HL-60/S4 (cell line): Measurements from ENCODE around the gene APP.

ENCODE experiments used
- in situ Hi-C: fragments of 300-500 bp; cut with MboI; formaldehyde crosslinking; loops from 2 replicates; pipeline ENCODE4 v1.14.3; 2022; ENCODE audit warnings: low sequenced_read_pairs

APP gene

GRCh38 chr21:26070121-26070520 is 100.4 kb downstream of the APP start:
- in situ Hi-C loops, result no loop called here

GRCh38 chr21:26068776-26069175 is 101.8 kb downstream of the APP start:
- in situ Hi-C loops, result no loop called here

- in situ Hi-C loops, result no loop called here
These were observed 102.6 kb downstream of the APP start for GRCh38 chr21:26067836-26068594.

GRCh38 chr21:26064506-26064905 is 106.1 kb downstream of the APP start:
- in situ Hi-C loops, result no loop called here

GRCh38 chr21:26061437-26061836 is 109.1 kb downstream of the APP start:
- in situ Hi-C loops, result no loop called here

- in situ Hi-C loops, result no loop called here
These were observed 110.0 kb downstream of the APP start for GRCh38 chr21:26060335-26061115.

GRCh38 chr21:26057477-26058170 is 112.9 kb downstream of the APP start:
- in situ Hi-C loops, result no loop called here

GRCh38 chr21:26055841-26056264 is 114.7 kb downstream of the APP start:
- in situ Hi-C loops, result no loop called here

- in situ Hi-C loops, result no loop called here
These were observed 115.6 kb downstream of the APP start for GRCh38 chr21:26055010-26055409.

- in situ Hi-C loops, result no loop called here
These were observed 118.5 kb downstream of the APP start for GRCh38 chr21:26052057-26052456.

GRCh38 chr21:26050857-26051256 is 119.7 kb downstream of the APP start:
- in situ Hi-C loops, result no loop called here

GRCh38 chr21:26049803-26050202 is 120.8 kb downstream of the APP start:
- in situ Hi-C loops, result no loop called here

- in situ Hi-C loops, result no loop called here
These were observed 123.1 kb downstream of the APP start for GRCh38 chr21:26047279-26047967.

- in situ Hi-C loops, result no loop called here
These were observed 126.7 kb downstream of the APP start for GRCh38 chr21:26043891-26044290.

GRCh38 chr21:26042181-26042876 is 128.2 kb downstream of the APP start:
- in situ Hi-C loops, result no loop called here

- in situ Hi-C loops, result no loop called here
These were observed 129.0 kb downstream of the APP start for GRCh38 chr21:26041431-26042180.

- in situ Hi-C loops, result no loop called here
These were observed 133.7 kb downstream of the APP start for GRCh38 chr21:26036916-26037315.

GRCh38 chr21:26032263-26032662 is 138.3 kb downstream of the APP start:
- in situ Hi-C loops, result no loop called here

GRCh38 chr21:26028183-26028582 is 142.4 kb downstream of the APP start:
- in situ Hi-C loops, result no loop called here

- in situ Hi-C loops, result no loop called here
These were observed 142.9 kb downstream of the APP start for GRCh38 chr21:26027696-26028095.
